Stimulated activated naive CD4-positive, alpha-beta T cell treated with Interleukin-2 at 50 U/mL for 16 hours (primary cell): ENCODE results near the gene ZNF606.
"Not testable (repeated sequence)": the region's sequence is repeated elsewhere in the genome, so short reads cannot be mapped to it uniquely, and the experiment has no call there.

ENCODE experiments used
- DNase-seq: peaks from one replicate; lab custom pipeline; 2025; lab: John Stamatoyannopoulos, UW

The ZNF606 gene

DNA sequence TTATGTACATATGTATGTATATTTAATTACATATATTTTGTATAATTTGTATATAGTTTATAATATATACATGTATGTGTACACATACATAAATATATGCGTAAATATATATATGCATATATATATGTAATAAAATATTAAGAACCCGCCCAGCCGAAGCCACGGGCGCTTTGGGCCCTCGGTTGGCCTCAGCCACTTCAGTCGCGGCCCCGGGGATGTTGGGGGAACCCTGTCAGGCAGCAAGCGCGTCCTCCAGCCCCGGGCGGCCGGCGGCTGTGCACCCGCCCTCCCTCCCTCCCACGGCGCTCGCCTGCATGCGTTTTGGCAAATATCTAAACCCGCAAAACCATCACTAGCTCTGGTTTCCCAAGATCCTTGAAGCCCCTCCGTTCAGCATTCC is 7.9 kb upstream of the ZNF606 start:
- DNase-seq: no peak

DNA sequence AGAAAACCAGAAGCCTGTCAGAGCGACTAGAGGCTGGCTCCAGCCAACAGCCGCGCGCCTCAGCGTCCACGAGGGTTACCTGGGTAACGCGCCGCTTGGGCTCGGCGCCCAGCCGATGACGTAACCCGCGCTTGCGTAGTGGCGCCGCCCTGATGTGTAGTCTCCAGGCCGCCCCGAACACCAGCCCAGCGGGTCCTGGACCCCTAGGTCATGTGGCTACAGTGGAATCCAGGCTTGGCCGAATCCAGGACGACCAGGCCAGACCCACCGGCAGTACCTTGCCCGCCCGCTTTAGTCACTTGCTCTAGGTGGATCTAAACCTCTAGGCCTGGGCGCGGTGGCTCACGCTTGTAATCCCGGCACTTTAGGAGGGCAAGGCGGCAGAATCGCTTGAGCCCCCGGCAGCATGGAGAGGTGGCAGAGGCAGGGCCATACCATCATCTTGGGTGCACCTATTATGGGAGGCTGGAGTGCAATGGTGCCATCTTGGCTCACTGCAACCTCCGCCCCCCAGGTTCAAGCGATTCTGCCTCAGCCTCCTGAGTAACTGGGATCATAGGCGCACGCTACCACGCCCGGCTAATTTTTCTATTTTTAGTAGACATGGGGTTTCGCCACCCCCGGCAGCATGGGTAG is 7.2 kb upstream of the ZNF606 start:
- no peak for DNase-seq

DNA sequence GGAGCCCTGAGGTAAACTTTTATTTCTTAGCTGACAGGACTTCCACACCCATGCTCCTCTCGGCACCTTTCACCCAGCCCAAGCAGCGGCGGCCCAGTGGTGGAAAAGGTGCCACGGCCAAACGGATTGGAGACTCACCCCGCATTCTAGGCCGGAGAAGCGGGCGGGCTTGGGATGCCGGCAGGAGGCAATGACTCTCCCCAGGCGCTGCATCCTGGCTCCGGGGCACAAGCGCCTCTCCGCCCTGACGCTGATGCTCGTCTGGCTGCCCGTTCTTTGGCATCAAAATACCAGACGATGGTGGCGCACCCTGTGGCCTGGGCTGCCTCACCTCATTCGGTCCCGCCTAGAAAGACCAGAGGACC is 6.7 kb upstream of the ZNF606 start:
- no peak for DNase-seq

DNA sequence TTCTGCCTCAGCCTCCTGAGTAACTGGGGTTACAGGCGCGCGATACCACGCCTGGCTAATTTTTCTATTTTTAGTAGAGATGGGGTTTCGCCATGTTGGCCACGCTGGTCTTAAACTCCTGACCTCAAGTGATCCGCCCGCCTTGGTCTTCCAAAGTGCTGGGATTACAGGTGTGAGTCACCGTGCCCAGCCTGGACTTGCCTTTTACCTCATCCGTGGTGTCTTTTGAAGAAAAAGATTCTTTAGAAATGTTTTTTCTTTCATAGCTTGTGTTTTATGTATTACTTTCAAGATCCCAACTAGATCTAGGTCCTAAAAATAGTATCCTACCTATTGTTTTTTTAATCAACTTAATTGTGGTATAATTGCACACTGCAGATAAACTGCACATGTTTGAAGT is 6.3 kb upstream of the ZNF606 start:
- not testable (repeated sequence) for DNase-seq

DNA sequence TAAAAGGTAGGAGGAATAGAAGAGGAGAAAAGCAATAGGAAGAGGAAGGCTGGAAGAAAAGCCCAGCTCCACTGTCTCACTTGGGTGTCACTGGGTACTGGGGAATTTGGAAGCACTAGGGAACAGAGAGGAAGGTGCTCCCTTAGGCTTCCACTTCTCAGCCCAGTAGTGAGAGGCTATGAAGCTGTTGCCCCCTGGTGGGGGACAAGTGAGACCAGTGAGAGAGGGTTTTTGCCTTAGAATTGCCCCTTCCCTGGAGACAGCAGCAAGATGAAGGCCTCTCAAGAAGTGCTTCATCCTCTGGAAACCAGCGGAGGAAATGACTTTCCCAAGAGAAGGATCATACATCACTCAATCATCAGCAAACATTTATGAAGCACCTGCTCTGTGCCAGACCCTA is 4.7 kb upstream of the ZNF606 start:
- no peak for DNase-seq

DNA sequence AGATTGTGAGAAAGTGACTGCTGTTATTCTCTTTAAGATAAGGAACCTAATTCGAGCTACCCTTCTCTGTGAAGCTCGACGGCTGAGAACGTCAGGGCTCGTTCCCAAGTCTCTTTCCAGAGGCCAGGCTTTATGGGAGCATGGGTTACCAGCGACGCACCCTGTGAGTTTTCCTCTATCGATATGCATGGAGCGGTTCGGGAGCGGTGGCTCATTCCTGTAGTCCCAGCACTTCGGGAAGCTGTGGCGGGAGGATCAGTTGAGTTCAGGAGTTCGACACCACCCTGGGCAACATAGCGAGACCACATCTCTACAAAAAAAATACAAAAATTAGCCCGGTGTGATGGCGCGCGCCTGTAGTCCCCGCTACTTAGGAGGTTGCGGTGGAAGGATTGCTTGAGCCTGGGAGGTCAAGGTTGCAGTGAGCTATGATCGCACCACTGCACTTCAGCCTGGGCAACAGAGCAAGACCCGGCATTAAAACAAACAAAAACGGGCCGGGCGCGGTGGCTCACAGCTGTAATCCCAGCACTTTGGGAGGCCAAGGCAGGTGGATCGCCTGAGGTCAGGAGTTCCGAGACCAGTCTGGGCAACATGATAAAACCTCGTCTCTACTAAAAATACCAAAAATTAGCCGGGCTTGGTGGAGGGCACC is 681 bp upstream of the ZNF606 start:
- DNase-seq: no peak

DNA sequence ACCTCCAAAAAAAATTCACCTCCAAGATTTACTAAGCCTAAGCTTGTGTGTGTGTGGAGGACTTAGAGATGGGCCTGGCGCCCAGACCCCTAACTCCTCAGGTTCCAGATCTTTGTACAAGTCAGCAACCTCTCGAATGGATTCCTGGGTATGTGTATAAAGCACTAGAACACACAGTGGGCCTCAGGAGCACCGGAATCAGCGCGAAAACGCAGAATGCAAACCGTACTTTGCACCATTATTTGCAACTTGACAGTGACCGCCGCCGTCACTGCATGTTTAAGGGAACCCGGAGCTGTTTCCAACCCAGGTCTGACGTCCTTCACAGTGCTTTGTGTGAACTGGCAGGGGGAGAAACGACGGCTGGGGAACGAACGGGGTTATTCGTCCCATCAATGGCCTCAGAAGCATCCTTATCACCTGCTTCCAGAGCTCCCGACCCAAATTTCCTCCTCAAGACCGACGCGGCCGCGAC is 688 bp downstream of the ZNF606 start:
- no peak for DNase-seq

DNA sequence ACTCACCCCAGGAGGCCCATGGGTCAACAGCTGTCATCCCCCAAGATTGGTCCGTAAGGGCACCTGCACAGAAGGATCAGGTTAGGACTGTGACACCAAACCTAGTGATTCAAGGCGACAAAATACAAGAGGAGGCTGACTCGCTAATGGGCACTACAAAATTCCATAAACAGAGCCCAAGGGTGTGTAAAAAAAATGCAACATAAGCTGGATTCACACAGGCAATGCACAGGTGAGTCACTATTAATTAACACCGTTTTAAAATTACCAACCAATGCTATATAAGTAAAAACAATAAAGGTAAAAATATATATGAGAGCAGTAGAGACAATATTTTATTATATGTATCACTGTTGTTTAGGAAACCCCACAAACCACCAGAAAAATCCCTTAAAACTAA is 1.9 kb downstream of the ZNF606 start:
- DNase-seq: no peak

DNA sequence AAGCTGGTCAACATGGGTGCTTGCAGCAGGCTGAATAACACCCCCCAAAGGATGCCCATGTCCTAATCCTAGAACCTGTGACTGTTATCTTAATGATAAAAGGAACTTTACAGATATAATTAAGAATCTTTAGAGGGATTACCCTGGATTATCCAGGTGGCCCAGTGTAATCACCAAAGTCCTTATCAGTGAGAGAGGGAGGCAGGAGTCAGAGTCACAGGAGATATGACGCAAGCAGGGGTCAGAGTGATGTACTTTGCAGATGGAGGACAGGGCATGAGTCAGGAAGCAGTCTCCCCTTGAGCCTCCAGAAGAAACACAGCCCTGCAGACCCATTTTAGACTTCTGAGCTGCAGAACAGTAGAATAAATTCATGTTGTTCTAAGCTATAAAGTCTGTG is 9.8 kb downstream of the ZNF606 start:
- no peak for DNase-seq

DNA sequence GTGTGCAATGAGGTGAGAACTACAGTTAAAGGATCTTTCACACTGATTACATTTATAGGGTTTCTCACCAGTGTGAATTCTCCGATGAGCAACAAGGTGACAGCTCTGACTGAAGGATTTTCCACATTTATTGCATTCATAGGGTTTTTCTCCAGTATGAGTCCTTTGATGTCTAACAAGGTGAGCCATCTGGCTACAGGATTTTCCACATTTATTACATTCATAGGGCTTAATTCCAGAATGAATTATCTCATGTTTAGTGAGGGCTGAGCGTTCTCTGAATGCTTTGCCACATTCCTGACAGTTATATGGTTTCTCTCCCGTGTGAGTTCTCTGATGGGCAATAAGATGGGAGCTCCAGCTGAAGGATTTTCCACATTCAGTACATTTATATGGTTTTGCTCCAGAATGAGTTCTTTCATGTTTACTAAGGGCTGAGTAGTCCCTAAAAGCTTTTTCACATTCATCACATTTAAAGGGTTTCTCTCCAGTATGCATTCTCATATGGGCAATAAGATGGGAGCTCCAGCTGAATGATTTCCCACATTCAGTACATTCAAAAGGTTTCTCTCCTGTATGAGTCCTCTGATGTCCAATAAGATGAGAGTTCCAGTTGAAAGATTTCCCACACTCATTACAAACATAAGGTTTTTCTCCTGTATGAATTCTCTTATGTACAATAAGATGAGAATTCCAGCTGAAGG is 23.9 kb downstream of the ZNF606 start:
- DNase-seq: no peak

DNA sequence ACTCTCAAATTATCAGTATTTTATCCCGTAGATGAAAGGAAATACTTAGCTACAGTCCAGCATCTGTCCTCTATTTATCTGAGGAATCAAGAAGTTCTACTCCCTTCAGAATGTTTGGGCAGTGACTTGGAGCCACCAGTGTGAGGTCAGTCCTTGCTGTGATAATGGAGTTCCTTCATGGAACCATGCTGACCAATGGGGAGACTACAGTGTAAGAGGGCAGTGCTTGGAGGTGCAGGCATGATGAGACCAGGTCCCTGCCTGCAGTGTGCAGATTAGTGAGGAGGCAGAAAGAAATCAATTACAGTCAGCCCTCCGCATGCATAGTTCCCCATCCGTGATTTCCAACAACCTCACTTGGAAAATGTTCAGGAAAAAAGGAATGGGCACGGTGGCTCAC is 28.2 kb downstream of the ZNF606 start, which contains the start of gene C19orf18:
Gene C19orf18, minus strand, starts transcription at position 101 of the 400 bp plus-strand sequence. CDS start 102 bp downstream, outside the sequence.
- no peak for DNase-seq

DNA sequence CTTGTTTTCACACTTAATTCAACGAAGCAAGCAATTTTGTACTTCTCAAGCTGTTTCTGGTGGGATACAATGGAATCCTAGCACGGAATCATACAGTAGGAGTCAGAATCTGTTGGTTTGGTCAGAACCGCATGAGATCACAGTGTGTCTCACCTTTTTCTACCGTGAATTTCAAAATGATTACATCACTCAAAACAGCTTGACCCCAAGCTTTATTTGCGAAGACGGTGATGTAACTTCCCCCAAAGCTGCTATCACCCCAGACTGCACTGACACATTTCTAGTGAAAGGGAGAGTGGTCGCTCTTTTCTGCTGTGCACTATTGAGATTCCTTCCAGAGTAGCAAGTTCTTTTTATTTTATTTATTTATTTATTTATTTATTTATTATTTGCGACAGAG is 37.9 kb downstream of the ZNF606 start:
- DNase-seq: no peak

DNA sequence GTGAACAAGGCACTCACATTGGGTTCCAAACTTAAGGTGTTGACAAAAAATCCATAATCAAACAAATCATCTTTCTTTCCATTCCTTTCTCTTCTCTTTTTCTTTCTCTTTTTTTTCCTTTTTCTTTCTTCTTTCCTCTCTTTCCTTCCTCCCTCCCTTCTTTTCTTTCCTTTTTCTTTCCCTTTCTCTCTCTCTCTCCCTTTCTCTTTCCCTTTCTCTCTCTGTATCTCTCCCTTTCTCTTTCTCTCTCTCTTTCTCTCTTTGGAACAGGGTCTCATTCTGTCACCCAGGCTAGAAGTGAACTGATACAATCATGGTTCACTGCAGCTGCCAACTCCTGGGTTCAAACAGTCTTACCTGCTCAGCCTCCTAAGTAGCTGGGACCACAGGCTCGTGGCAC is 40.8 kb downstream of the ZNF606 start:
- DNase-seq: no peak

DNA sequence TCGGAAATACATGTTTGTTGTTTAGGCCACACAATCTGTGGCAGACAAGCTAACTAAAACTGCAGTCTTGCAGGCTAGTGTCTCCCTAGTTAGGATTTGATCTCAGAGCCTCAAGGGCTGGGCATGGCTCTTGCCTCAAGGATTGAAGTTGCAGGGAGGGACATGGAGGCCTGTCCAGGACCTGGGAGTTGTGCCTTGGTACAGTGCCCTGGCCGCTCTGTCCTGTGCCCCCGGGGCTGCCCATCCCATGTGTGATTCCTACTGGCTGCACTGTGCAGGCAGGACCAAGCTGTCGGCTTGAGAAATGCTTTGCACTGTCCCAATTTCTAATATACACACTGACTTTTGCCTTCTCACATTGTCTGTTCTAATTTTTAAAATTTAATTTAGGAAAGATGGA is 47.6 kb downstream of the ZNF606 start:
- DNase-seq: no peak

DNA sequence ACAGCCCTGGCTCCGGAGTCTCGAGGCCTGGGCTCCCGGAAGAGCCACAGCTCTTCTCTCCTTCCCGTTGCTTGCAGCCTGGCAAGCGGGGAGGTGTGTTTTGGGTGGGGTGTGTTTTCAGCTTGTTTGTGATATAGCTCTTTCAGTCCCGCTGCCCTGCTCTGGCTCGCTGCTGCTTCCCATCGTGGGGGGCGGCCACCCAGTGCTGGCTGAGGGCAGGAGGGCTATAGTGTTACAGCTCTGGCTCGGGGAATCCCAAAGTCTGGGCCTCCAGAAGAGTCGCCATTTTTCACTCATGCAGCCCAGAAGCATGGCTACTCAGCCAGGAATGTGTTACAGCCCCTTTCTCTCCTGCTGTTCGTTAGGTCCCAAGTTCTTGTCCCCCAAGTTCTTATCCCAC is 52.9 kb downstream of the ZNF606 start:
- DNase-seq: no peak

DNA sequence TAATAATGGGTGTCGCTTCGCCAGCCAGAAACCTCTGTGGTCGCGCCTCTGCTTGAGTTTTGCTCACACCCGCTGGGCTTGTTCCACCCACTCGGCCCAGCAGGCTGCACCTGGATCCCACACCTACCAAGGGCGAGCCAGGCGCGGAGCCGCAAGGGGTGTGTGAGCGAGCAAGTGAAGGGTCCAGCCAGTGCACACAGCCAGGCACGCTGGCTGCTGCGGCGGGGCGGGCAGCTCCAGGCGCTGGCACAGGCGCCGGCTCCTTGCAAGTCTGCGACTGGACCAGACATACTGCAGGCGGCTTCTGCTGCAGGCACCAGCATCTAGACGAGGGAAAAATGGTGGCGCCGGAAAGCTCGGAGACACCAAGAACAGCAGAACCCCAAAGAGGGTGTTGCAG is 53.3 kb downstream of the ZNF606 start:
- DNase-seq: no peak

DNA sequence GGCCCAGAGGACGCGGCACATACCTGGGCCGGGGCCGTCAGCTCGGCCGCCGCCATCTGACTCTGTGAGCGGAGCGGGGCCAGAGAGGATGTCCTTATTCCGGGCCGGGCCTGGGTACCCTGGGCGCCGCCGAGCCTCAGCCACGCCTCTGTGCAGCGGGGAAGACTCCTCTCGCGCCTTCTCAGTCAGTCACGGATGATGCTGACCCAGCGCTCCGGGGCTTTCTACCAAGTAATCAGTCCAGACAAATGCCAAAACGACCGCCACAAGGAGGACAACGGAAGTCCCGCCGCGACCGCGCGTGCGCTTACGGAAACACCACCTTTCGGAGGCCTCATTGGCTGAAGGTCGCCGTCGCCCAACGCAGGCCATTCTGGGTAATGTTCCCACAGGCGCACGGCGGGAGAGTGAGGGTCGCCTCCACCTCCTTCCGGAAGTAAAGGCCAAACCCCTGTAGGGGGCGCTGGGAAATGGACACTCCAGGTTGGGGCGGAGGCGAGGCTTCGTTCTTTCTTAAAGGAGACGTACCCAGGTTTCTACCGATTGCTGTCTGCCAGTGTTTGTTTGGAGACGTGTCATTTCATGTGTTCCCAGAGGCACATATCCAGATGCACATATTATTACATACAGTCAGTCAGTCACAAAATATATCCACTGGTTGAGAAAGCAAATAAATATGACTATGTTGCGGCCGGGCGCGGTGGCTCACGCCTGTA is 55.0 kb downstream of the ZNF606 start, which contains the start of gene ZNF256:
Gene ZNF256, minus strand, starts transcription at position 288 of the 716 bp plus-strand sequence. Its CDS starts 232 bp downstream, at position 56.
- peak; percentile 94 for DNase-seq

DNA sequence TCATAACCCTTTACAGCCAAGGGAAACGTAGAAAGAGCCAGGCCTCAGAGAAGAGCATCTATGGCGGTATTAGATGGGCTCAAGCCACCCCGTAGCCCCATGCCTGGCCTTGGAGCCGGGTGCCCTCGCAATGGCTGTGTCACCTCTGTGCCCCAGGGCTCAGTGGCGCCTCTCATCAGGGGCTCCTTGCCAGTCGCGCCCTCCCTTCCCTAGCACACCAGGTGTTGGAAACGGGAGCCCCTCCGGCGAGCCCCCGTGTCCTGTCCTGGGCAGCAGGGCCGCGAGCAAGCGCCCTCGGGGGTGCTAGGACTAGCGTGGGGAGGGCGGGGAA is 55.6 kb downstream of the ZNF606 start:
- no peak for DNase-seq

DNA sequence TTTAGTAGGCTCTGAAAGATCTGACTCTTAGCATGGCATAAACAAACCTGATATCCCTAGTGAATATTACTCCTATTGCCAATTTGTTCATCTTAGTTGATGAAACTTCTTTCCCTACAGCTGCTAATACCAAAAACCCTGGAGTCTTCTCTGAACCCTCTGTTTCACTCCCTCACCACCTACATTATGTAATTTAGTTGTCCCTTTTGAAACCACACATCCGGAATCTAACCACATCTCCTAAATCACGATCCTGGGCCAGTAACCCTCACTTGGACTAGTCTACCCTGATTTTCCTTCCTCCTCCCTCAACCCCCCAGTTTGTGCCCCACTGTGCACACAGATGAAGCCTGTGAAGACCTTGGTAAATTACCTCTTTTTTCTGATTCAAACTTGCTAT is 56.3 kb downstream of the ZNF606 start:
- no peak for DNase-seq

DNA sequence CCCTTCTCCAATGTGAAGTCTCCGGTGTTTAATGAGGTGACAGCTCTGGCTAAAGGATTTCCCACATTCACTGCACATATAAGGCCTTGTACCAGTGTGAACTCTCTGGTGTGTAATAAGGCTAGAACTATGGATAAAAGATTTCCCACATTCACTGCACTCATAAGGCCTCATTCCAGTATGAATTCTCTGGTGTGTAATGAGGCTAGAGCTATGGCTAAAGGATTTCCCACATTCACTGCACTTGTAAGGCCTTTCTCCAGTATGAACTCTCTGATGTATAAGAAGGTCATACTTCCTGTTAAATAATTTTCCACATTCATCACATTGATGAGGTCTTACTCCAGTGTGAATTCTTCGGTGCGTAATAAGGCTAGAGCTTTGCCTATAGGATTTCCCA is 61.0 kb downstream of the ZNF606 start:
- DNase-seq: no peak

DNA sequence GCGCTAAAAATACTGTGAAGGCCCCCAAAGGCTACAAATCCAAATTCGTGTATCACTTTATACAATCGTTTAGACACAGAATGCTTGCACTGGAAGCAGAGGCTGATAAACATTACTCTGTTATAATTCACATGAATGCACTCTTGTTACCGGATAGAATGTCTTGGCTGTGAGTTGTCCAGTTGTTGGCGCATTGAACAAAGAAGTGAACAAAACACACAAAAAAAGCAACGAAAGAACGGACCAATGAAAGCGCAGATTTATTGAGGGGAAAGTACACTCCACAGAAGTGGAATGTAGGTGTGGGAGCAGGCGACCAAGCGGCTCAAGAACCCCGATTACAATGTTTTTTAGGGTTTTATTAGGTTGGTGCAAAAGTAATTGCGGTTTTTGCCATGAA is 66.9 kb downstream of the ZNF606 start:
- no peak for DNase-seq

DNA sequence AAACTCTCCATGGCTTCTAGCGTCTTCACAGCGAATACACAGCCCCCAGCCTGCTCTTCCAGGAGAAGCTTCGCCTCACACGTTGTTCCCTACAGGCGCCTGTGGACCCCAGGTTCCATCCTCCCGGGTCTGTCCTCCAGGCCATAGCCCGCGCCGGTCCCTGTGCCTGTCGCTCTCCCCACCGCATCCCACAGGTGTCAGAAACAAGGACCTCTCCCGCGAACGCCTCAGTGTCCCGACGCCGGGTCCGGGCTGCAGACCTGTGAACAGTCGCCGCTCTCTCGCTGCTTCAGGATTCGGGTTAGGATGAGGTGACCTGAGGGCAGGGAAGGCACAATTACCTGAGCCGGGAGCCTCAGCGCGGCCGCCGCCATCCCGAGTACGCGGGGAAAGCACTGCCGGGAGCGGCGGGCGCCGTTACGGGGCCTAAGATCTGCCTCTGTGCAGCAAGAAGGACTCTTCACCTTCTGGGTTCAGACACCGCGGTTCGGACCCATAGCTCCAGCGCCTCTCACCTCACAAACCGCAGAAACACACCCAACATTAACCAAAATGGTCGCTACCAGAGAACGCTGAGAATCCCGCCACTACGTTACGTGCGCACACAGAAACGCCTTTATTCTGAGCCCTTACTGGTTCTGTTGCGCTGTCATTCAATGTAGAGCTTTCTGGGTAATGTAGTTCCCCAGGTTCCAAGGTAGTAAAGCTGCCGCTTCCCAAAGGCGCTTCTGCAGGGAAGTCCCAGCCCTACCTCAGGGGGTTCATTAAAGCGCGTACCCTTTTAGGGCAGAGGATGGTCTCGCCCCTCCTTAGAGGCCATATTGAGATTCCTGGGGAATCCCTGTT is 67.6 kb downstream of the ZNF606 start, which contains the start of gene ZNF418:
Gene ZNF418, minus strand, starts transcription at position 583 of the 846 bp plus-strand sequence. CDS start 1,580 bp downstream, outside the sequence.
- DNase-seq: no peak
